ENCODE measurements around the gene PTAFR.

GRCh38 chr1:28130901-28131300, 45.6 kb downstream of the PTAFR start:
- TF ChIP-seq CTCF (IDR thresholded peaks at IDR 0.05) (no peak), POLR2A (IDR thresholded peaks at IDR 0.05) (no peak)

All from body of pancreas (tissue), 4 donors.